K562 (cell line): Measurements from ENCODE around the gene TEX264.

Experiments
- CBX1 ChIP-seq: sonication (generic); IDR thresholded peaks from 2 replicates; pipeline ENCODE4 v1.6.1; 2016; ENCODE audit warnings: antibody characterized with exemption, low read depth, mild to moderate bottlenecking
- JUNB ChIP-seq: fragments of 450-650 bp; formaldehyde crosslinking; conservative IDR thresholded peaks from 2 replicates; pipeline ENCODE4 v1.4.0; 2020; ENCODE audit warnings: mild to moderate bottlenecking
- POLR3G ChIP-seq: IDR thresholded peaks from 2 replicates; pipeline ENCODE4 v1.6.1; 2011; ENCODE audit not compliant: insufficient read length, insufficient replicate concordance; ENCODE audit errors: extremely low read depth
- RBM15 ChIP-seq: fragments of 200-400 bp; formaldehyde crosslinking; IDR thresholded peaks from 2 replicates; pipeline ENCODE4 v1.6.1; 2018; ENCODE audit warnings: mild to moderate bottlenecking, low read length, moderate library complexity; ENCODE audit not compliant: insufficient read depth
- SMARCC2 ChIP-seq: fragments of 450-650 bp; IDR thresholded peaks from 2 replicates; pipeline ENCODE4 v1.6.1; 2017; ENCODE audit warnings: antibody characterized with exemption, moderate library complexity, mild to moderate bottlenecking, low read depth
- ZBTB1 ChIP-seq: sonication (generic); formaldehyde crosslinking; IDR thresholded peaks from 2 replicates; pipeline ENCODE4 v1.8.1; 2023; ENCODE audit warnings: missing genetic modification reagents, low read depth, mild to moderate bottlenecking, borderline replicate concordance
- ZNF274 ChIP-seq: IDR thresholded peaks from 2 replicates; pipeline ENCODE4 v1.6.1; 2011; ENCODE audit warnings: low read depth, mild to moderate bottlenecking, low read length, moderate library complexity, borderline replicate concordance
- ZNF316 ChIP-seq: fragments of 450-650 bp; IDR thresholded peaks from 2 replicates; pipeline ENCODE4 v1.6.1; 2016
- TF ChIP-seq, protein P1 (sequence below), 3 experiments: IDR thresholded peaks in 2 of 3; conservative IDR thresholded peaks in 1 of 3; 2 replicates each; pipeline ENCODE4 v1.5.1; 2011 to 2012; ENCODE audit warnings: low read length in 3 of 3, mild to moderate bottlenecking in 3 of 3, control low read depth in 2 of 3, improper control_type of control experiment in 1 of 3, inconsistent platforms in 1 of 3, low read depth in 1 of 3, mixed read lengths in 1 of 3, moderate library complexity in 1 of 3; ENCODE audit not compliant: insufficient read depth in 2 of 3

DNA sequence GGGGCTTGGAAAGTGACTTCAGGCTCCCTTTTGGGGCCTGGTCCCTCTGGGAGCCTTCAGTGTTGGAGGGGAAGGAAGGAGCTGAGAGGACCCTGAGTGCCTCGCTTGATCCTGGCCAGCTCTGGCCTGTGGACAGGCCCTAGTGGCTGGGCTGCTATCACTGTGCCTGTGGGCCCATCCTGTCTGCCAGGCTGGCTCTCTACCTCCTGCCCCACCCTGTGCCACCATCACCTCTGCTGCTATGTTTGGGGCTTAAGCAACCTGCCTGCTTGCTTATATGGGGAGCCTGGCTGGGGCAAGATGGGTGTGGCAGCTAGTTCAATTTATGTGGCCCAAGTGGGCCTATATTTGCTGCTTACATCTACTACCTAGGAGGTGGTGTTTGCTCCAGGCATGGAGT lies 7.1 kb downstream of the TEX264 start:
- TF ChIP-seq POLR3G: no peak
- TF ChIP-seq, protein P1, sequence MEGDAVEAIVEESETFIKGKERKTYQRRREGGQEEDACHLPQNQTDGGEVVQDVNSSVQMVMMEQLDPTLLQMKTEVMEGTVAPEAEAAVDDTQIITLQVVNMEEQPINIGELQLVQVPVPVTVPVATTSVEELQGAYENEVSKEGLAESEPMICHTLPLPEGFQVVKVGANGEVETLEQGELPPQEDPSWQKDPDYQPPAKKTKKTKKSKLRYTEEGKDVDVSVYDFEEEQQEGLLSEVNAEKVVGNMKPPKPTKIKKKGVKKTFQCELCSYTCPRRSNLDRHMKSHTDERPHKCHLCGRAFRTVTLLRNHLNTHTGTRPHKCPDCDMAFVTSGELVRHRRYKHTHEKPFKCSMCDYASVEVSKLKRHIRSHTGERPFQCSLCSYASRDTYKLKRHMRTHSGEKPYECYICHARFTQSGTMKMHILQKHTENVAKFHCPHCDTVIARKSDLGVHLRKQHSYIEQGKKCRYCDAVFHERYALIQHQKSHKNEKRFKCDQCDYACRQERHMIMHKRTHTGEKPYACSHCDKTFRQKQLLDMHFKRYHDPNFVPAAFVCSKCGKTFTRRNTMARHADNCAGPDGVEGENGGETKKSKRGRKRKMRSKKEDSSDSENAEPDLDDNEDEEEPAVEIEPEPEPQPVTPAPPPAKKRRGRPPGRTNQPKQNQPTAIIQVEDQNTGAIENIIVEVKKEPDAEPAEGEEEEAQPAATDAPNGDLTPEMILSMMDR (IDR thresholded peaks at IDR 0.05 in 2 of 3, conservative IDR thresholded peaks at IDR 0.05 in 1 of 3; ENCODE audit: insufficient read depth in 2 of 3, low read depth in 1 of 3, low read length in 3 of 3): no peak
- no peak for TF ChIP-seq ZNF274
- no peak for TF ChIP-seq SMARCC2
- TF ChIP-seq ZNF316: no peak
- no peak for TF ChIP-seq JUNB (CRISPR knock-in tag)
- TF ChIP-seq ZBTB1 (CRISPR knock-in tag): no peak
- no peak for TF ChIP-seq RBM15
- TF ChIP-seq CBX1: no peak
